Measurements from ENCODE around the gene SYT1.
A peak's percentile ranks its signal among the peaks of the same experiment; 100 is the strongest.
"Not testable (repeated sequence)": the region's sequence is repeated elsewhere in the genome, so short reads cannot be mapped to it uniquely, and the experiment has no call there.

The SYT1 gene

DNA sequence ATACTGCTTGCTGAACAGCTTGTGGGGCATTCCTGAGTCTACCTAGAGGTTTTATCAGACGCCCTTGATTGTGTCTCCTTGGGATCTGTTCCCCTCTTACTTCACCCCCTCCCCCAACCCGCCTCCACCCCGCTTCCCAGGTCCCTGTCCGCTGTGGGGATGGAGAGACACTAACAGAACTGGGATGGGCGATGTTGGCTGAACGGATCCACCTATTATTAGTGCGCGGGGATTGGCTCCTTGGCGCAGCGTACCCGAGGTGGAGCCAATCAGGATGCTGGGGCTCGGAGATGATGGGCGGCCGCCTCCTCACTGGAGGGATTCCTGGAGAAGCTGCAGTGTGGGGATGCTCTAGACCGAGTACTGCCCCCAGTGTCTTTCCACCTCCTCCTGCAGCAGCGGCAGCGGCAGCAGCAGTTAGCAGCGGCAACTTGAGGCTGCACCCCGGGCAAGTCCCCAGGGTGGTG lies at the start of gene SYT1:
Gene SYT1, plus strand, starts transcription at position 372 of the 467 bp plus-strand sequence.
- peak; percentile 72 for DNase-seq

- no peak for DNase-seq
Measured at GRCh38 chr12:78818487-78818886, 46.1 kb upstream of the SYT1 start.

DNA sequence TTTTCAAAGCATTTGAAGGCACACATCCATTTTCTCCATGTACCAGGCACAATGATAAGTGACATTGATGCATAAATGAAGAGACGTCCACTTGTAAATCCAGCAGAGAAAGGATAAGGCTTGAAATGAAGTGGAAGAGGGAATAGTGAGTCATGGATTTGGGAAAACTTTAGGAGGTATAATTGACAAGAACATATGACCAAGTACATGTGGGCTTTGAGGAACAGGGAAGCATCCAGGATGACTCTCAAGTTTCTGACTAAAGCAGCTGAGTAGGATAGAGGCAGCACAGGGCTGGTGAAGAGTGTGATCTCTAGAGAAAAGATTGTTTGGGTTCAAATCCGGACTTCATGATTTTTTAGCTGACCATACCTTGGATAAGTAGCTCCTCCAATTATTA lies 43.6 kb upstream of the SYT1 start:
- DNase-seq = no peak

- DNase-seq = no peak
Measured at GRCh38 chr12:78824918-78825317, 39.7 kb upstream of the SYT1 start.

DNA sequence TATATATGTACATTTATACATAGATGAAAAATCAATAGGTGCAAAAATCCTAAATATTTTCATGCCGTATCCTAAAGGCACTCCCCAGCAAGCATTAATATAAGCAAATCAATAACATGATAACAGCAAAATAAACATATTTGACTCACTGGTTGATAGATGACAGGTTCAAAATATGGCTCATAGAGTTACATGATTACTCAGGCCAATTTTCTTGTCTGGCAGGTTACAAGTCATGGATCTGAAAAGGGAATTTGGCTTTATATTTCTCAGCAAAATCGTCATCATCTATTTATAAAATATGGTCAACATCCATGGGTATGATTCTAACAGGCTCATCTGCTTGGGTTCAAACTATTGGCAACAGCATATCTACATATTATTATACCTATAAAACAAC lies 34.9 kb upstream of the SYT1 start:
- no peak for DNase-seq

- no peak for DNase-seq
Measured at GRCh38 chr12:78835493-78835892, 29.1 kb upstream of the SYT1 start.

DNA sequence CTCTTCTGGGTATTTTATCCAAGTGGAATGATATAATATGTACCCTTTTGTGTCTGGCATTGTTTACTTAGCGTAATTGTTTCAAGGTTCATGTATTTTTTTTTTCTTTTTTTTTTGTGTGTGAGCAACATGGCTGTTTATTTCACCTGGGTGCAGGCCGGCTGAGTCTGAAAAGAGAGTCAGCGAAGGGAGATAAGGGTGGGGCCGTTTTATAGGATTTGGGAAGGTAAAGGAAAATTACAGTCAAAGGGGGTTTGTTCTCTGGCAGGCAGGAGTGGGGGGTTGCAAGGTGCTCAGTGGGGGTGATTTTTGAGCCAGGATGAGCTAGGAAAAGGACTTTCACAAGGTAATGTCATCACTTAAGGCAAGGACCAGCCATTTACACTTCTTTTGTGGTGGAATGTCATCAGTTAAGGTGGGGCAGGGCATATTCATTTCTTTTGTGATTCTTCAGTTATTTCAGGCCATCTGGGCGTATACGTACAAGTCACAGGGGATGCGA lies 24.0 kb upstream of the SYT1 start:
- not testable (repeated sequence) for DNase-seq

GRCh38 chr12:78853231-78853630 lies 11.3 kb upstream of the SYT1 start:
- no peak for DNase-seq

- DNase-seq = peak; percentile 50
Measured at GRCh38 chr12:78863482-78864402, 832 bp upstream of the SYT1 start.

DNA sequence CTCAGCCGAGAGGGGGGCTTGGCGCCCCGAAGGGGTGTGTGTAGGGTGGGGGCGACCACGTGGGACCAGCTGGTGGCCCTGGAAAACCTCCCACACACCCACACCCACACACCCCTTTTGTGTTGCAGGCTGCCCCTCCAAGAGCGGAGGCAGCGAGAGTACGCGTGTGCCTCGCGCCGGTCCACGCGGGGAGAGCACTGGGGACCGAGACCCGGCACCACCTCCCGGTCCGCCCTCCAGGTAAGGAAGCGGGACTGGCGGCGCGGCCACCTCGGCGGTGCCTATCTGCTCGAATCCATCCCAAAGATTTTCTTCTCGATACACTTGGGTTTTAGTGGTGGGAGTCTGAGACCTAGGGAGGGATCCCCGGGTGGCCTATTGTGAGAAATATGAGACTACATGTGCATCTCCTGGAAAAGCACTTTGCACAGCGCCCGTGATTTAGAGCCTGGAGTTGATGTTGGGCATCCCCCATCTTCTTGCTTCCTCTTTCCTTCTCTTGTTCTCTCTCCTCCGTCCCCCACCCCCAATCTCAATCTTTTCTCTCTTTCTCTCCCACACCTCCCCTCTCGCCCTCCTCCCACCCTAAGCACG lies 393 bp downstream of the SYT1 start:
- peak; percentile 12 for DNase-seq

GRCh38 chr12:78865516-78865915 lies 942 bp downstream of the SYT1 start:
- DNase-seq = no peak

GRCh38 chr12:78866518-78866917 lies 1.9 kb downstream of the SYT1 start:
- no peak for DNase-seq

DNA sequence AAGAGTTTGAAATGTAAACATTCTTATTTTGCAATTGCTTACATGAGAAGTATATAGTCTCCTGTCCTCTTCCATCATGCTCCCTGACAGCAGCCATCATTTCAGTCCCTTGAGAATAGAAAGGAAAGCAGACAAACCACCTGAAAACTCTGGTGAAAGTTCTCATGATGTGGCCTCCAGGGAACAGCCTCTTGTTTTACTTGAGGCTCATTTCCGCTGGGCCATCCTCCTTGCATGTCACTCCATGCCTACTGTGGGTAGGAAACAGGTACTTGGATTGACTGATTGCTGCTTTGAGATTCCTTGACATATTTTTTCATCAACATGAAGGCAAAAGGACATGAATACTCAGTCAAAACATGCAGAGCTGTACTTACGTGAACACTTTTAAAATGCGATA lies 6.0 kb downstream of the SYT1 start:
- no peak for DNase-seq

- no peak for DNase-seq
Measured at GRCh38 chr12:78871566-78871965, 7.0 kb downstream of the SYT1 start.

- no peak for DNase-seq
Measured at GRCh38 chr12:78878459-78878858, 13.9 kb downstream of the SYT1 start.

DNA sequence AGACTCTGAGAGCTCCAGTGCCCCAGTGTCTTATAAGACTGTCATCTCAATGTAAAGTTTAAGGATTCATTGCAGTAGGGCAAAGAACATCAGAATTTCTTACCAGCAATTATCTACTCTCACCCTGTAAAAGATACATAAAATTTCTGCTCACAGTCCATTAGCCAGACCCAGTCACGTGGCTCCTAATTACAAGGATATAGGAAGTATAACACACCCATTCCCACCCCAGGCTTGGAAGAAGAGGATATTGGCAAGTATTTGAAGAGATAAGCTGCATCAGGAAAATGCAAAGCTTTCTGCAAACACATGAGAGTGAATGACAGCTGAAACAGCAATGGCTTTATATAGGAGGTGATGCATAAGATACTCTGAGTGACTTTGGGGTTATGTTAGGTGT lies 14.3 kb downstream of the SYT1 start:
- DNase-seq = no peak

GRCh38 chr12:78880078-78880477 lies 15.5 kb downstream of the SYT1 start:
- DNase-seq = no peak

DNA sequence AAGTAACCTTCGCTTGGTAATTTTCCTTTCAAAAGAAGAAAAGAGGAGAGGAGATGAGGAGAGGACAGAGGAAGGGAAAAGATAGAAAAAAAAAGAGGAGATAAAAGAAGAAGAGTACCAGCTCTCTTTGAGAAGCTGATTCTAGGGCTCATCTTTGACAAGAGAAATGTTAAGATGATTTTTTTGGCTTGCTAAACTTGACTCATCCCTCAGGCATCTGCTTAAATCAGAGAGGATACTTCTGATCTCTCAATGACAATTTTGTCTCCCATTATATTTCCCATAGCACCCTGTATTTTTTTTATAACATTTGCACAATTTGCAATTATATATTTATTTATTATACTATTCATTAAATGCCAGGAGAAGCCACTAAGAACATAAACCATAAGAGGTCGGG lies 17.1 kb downstream of the SYT1 start:
- DNase-seq = no peak

DNA sequence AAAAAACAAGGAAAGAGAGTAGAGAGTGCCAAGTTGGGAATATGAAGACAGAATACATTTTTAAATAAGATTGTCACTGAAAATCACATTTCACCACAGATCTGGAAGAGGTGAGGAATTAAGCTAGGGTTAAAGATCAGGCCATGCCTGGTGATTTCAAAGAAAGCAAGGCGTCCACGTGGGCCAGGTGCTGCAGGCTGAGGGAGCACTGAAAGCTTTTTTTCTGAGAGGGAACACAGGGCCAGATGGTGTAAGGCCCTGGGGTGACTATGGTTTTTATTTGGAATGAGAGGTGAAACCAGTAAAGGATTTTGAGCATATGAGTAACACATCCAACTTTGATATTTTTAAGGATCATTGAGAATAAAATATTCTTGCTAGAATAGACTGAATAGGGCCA lies 20.9 kb downstream of the SYT1 start:
- DNase-seq = no peak

DNA sequence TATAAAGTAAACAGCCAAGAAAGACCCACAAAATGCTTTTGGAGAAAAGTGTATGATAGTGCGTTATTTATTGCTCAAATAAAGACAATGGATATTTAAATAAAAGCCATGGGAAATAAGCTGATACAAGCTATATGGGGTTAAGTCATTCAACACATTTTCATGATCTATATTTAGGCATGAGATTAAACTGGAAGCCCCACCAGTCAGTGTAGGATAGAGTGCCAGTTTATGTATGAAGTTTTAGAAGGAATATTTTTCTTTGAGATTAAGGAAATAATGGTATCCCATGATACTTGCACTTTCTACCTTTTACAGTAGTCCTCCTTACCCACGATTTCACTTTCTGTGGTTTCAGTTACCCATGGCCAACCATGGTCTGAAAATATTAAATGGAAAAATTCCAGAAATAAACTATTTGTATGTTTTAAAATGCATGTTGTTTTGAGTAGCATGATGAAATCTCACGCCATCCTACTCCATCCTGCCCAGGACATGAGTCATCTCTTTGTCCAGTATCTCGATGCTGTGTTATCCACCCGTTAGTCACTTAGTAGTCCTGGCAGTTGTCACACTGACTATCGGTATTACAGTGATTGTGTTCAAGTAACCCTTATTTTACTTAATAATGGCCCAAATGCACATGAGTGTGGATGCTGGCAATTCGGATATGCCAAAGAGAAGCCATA lies 22.3 kb downstream of the SYT1 start:
- DNase-seq = no peak

- no peak for DNase-seq
Measured at GRCh38 chr12:78887444-78887843, 22.9 kb downstream of the SYT1 start.

GRCh38 chr12:78888568-78888967 lies 24.0 kb downstream of the SYT1 start:
- no peak for DNase-seq

GRCh38 chr12:78891646-78892353 lies 27.2 kb downstream of the SYT1 start:
- DNase-seq = no peak
